Peyer's patch (tissue), 4 donors: ENCODE measurements around the gene PLEKHH1. TPM values are rescaled to one million over a fixed set of nuclear protein-coding genes. Genes with fewer than 3 reads are reported as not detected.

Experiments
- DNase-seq, 3 donors: peaks; one replicate each; pipeline ENCODE4 v3.0.0-alpha.2; 2017 to 2019
- H3K27ac ChIP-seq, 4 donors: fragments of 200-600 bp; sonication (generic); one replicate each; pipeline ENCODE4 v1.5.1; 2016 to 2019
- H3K27me3 ChIP-seq, 2 donors: fragments of 200-600 bp; sonication (generic); one replicate each; pipeline ENCODE4 v1.5.1; 2019
- H3K36me3 ChIP-seq, 3 donors: fragments of 200-600 bp; sonication (generic); one replicate each; pipeline ENCODE4 v1.5.1; 2016 to 2019
- H3K4me1 ChIP-seq, 4 donors: fragments of 200-600 bp; sonication (generic); one replicate each; pipeline ENCODE4 v1.5.1; 2016 to 2019
- H3K4me3 ChIP-seq, 4 donors: fragments of 200-600 bp; sonication (generic); 1 replicate in 3 of 4; 2 replicates in 1 of 4; pipeline ENCODE4 v1.5.1; 2016 to 2019; ENCODE audit warnings: mild to moderate bottlenecking in 1 of 4
- H3K9me3 ChIP-seq, 4 donors: fragments of 200-600 bp; sonication (generic); one replicate each; pipeline ENCODE4 v1.5.1; 2016 to 2019; ENCODE audit warnings: mild to moderate bottlenecking in 1 of 4
- CTCF ChIP-seq, 6 experiments: fragments of 450-650 bp in 4 of 6; fragments of 200-600 bp in 2 of 6; sonication (generic) in 1 of 6; IDR thresholded peaks; one replicate each; pipeline ENCODE4 v1.5.1; 2017 to 2019; ENCODE audit warnings: antibody characterized with exemption in 6 of 6, mild to moderate bottlenecking in 3 of 6, moderate library complexity in 1 of 6
- POLR2A ChIP-seq, 2 donors: fragments of 450-650 bp; IDR thresholded peaks; one replicate each; pipeline ENCODE4 v1.5.1; 2017; ENCODE audit warnings: antibody characterized with exemption in 2 of 2, mild to moderate bottlenecking in 2 of 2, moderate library complexity in 2 of 2
- total RNA-seq, 4 donors: library from RNA; depleted of rRNA; stranded (reverse); fragments of >200 nt; gene quantifications; one replicate each; pipeline ENCODE4 v1.1.0, GENCODE V29; 2016

Gene PLEKHH1
- total RNA-seq, 4 donors from 2014 or later: 68.5 to 142 (median 92.0) TPM

GRCh38 chr14:67576216-67576955 is 43.3 kb downstream of the PLEKHH1 start:
- Histone ChIP-seq H3K27me3 (no peaks in the 10 kb centered on the region), H3K9me3 (no peaks in the 10 kb centered on the region), H3K36me3 (peaks cover 0 to 13% (median 0%) of the 10 kb centered on the region in 3 donors), H3K4me3 (no peak overlapping the region), H3K27ac (no peak overlapping the region), H3K4me1 (peaks cover 0 to 7% (median 0%) of the 10 kb centered on the region in 4 donors)
- no peak for DNase-seq
- TF ChIP-seq POLR2A (IDR thresholded peaks at IDR 0.05) (no peak), CTCF (IDR thresholded peaks at IDR 0.05) (no peak)

DNA sequence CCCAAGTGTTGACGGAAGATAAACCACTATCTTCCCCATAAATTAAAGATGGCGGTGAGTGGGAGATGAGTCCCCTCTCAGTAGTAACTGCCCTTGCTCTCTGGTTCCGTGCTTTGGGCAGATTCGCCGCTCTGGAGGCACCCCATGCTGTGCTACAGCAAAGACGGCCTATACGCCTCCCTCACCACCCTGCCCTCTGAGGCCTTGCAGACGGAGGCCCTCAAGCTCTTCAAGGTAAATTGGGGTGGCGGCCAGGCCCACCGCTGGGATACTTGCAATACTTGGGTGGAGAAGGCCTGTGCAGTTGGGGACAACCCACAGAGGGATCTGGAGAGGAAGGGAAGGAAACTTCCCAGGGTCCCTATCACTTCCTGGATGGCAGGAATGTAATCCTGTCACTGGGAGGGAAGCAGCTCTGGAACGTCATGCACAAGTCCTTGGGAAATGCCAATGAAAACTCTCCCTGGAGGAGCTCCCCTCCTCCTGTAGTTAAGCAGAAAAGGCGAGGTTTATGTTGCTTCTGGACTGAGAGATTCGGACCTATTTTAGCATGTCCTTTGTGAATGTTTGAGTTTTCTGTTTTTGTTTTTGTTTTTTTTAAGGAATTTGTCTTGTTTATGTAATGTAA is 44.2 kb downstream of the PLEKHH1 start:
- no peak overlapping the region for H3K27ac ChIP-seq
- DNase-seq: no peak
- H3K9me3 ChIP-seq: no peaks in the 10 kb centered on the region
- H3K27me3 ChIP-seq: no peaks in the 10 kb centered on the region
- no peak overlapping the region for H3K4me3 ChIP-seq
- H3K4me1 ChIP-seq: peaks cover 0 to 7% (median 0%) of the 10 kb centered on the region in 4 donors
- TF ChIP-seq CTCF (IDR thresholded peaks at IDR 0.05) (no peak), POLR2A (IDR thresholded peaks at IDR 0.05) (no peak)
- H3K36me3 ChIP-seq: peaks cover 0 to 16% (median 0%) of the 10 kb centered on the region in 3 donors

- peaks cover 0 to under 1% (median 0%) of the 10 kb centered on the region in 4 donors for H3K4me1 ChIP-seq
- no peak overlapping the region for H3K27ac ChIP-seq
- H3K36me3 ChIP-seq: peaks cover 0 to 17% (median 0%) of the 10 kb centered on the region in 3 donors
- H3K4me3 ChIP-seq: no peak overlapping the region
- no peaks in the 10 kb centered on the region for H3K9me3 ChIP-seq
- no peak for TF ChIP-seq POLR2A (IDR thresholded peaks at IDR 0.05)
- no peak for TF ChIP-seq CTCF (IDR thresholded peaks at IDR 0.05)
- H3K27me3 ChIP-seq: no peaks in the 10 kb centered on the region
- DNase-seq: peak in 1 of 3 donors; percentile 37
These were observed 45.0 kb downstream of the PLEKHH1 start for GRCh38 chr14:67577909-67578749.

DNA sequence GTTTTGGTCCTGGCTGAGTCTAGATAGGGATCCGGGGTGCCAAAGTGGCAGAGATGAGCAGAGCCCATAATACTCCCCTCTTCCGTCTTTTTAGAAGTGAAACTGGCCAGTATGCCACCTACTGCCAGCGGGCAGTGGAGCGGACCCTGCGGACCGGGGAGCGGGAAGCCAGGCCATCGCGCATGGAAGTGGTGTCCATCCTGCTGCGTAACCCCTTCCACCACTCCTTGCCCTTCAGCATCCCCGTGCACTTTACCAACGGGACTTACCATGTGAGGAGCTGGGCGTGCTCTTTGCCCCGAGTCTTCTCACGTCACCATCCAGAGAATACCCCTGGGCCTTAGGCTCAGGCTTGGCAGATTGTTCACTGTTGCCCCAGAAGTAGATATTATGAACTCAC is 46.0 kb downstream of the PLEKHH1 start:
- no peaks in the 10 kb centered on the region for H3K9me3 ChIP-seq
- peak in 1 of 3 donors; percentile 27 for DNase-seq
- no peaks in the 10 kb centered on the region for H3K4me1 ChIP-seq
- H3K4me3 ChIP-seq: no peak overlapping the region
- H3K36me3 ChIP-seq: peaks cover 0 to 12% (median 0%) of the 10 kb centered on the region in 3 donors
- TF ChIP-seq CTCF (IDR thresholded peaks at IDR 0.05) (no peak), POLR2A (IDR thresholded peaks at IDR 0.05) (no peak)
- no peaks in the 10 kb centered on the region for H3K27me3 ChIP-seq
- H3K27ac ChIP-seq: no peak overlapping the region

DNA sequence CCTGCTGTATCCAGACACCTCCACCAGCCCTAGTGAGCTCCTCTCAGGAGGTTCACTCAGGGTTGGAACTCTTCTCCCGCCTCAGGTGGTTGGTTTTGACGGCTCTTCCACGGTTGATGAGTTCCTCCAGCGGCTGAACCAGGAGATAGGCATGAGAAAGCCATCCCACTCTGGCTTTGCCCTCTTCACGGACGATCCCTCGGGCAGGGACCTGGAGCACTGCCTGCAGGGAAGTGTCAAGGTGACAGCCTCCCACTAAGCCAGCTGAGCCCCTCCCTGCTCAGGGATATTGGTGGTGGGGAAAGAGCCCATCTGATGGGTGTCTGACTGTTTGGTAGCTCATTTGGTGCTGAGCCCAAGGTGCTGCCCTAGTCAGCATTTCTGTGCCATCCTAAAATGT is 46.5 kb downstream of the PLEKHH1 start:
- Histone ChIP-seq H3K36me3 (peaks cover 0 to 12% (median 0%) of the 10 kb centered on the region in 3 donors), H3K4me1 (no peaks in the 10 kb centered on the region), H3K27ac (no peak overlapping the region), H3K27me3 (no peaks in the 10 kb centered on the region), H3K4me3 (no peak overlapping the region), H3K9me3 (no peaks in the 10 kb centered on the region)
- TF ChIP-seq POLR2A (IDR thresholded peaks at IDR 0.05): no peak
- DNase-seq: peak in 1 of 3 donors; percentile 42
